ENCODE data around the gene UBR3.

Gene UBR3

DNA sequence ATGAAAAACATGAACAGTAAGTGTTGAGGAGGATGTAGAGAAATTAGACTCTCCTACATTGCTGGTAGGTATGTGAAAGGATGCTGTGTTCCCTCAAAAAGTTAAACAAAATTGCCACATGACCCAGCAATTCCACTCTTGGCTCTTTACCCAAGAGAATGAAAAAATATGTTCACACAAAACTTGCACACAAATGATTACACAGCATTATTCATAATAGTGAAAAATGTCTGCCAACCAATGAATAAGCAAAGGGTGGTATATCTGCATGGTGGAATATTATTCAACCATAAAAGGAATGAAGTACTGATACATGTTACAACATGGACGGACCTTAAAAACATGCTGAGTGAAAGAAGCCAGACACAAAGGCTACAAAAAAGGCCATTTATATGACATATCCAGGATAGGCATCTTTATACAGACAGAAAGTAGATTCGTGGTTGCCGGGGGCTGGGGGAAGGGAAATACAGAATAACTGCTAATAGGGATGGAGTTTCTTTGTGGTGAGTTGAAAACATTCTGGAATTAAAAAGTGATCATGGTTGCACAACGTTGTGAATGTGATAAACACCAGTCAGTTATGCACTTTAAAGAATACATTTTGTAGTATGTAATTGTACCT is 265.3 kb downstream of the UBR3 start:
- TF ChIP-seq REST (IDR thresholded peaks at IDR 0.05; ENCODE audit: low read depth), result no peak
- no peak for TF ChIP-seq FOXM1 (IDR thresholded peaks at IDR 0.05; ENCODE audit: borderline replicate concordance, low read depth)
- no peak for TF ChIP-seq NFIC (IDR thresholded peaks at IDR 0.05)
- TF ChIP-seq RAD21 (IDR thresholded peaks at IDR 0.05; ENCODE audit: low read depth), result no peak
- no peak for TF ChIP-seq MAX (IDR thresholded peaks at IDR 0.05)
- no peak for TF ChIP-seq CREB1 (IDR thresholded peaks at IDR 0.05; ENCODE audit: low read depth)
- TF ChIP-seq EGR1 (IDR thresholded peaks at IDR 0.05), result no peak
- TF ChIP-seq ZBTB7A (IDR thresholded peaks at IDR 0.05; ENCODE audit: low read depth), result no peak
- TF ChIP-seq, protein P1, sequence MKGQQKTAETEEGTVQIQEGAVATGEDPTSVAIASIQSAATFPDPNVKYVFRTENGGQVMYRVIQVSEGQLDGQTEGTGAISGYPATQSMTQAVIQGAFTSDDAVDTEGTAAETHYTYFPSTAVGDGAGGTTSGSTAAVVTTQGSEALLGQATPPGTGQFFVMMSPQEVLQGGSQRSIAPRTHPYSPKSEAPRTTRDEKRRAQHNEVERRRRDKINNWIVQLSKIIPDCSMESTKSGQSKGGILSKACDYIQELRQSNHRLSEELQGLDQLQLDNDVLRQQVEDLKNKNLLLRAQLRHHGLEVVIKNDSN (IDR thresholded peaks at IDR 0.05), result no peak
- no peak for TF ChIP-seq TAF1 (IDR thresholded peaks at IDR 0.05; ENCODE audit: low read depth)
- no peak for TF ChIP-seq TCF12 (IDR thresholded peaks at IDR 0.05; ENCODE audit: low read depth)

- TF ChIP-seq REST (IDR thresholded peaks at IDR 0.05; ENCODE audit: low read depth) (no peak), RAD21 (IDR thresholded peaks at IDR 0.05; ENCODE audit: low read depth) (no peak), EP300 (IDR thresholded peaks at IDR 0.05; ENCODE audit: borderline replicate concordance) (no peak), TEAD4 (IDR thresholded peaks at IDR 0.05) (no peak), MAX (IDR thresholded peaks at IDR 0.05) (no peak), EGR1 (IDR thresholded peaks at IDR 0.05) (no peak), NFIC (IDR thresholded peaks at IDR 0.05) (no peak), CREB1 (IDR thresholded peaks at IDR 0.05; ENCODE audit: low read depth) (no peak)
- TF ChIP-seq, protein P1 (IDR thresholded peaks at IDR 0.05), result no peak
Observed at GRCh38 chr2:170095380-170095779, 268.1 kb downstream of the UBR3 start.

DNA sequence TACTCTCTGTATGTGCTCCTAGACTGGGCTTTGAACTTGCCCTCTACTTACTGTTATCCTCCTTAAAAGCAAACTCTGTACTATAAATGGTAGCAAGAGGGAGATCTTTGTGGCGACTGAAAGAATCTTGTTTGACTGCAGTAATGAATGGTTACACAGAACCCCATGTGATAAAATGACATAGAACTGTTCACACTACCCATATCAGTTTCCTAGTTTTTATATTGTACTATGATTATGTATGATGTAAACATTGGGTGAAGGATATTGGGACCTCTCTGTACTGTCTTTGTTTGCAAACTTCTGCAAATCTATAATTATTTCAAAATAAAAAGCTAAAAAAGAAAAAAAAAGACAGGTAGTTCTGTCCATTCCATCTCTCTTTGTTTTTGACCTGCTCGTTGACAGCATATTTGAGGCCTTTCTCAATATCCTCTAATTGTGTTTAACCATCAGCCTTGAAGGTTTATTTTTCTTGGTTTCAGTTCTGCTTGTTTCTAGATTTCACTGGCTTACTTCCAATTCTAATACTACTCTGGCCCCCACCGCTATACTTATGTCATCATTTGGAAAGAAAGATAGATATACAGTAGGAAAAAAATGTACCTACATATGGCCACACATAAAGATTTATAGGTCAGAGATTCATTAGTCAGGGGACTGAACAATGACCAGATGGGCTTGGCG is 271.5 kb downstream of the UBR3 start:
- TF ChIP-seq FOXM1 (IDR thresholded peaks at IDR 0.05; ENCODE audit: borderline replicate concordance, low read depth) (no peak), REST (IDR thresholded peaks at IDR 0.05; ENCODE audit: low read depth) (no peak), EGR1 (IDR thresholded peaks at IDR 0.05) (no peak), YY1 (IDR thresholded peaks at IDR 0.05; ENCODE audit: low read depth) (no peak), NFIC (IDR thresholded peaks at IDR 0.05) (no peak), TCF12 (IDR thresholded peaks at IDR 0.05; ENCODE audit: low read depth) (no peak), MAX (IDR thresholded peaks at IDR 0.05) (no peak), CREB1 (IDR thresholded peaks at IDR 0.05; ENCODE audit: low read depth) (no peak), EP300 (IDR thresholded peaks at IDR 0.05; ENCODE audit: borderline replicate concordance) (no peak), RAD21 (IDR thresholded peaks at IDR 0.05; ENCODE audit: low read depth) (no peak), CEBPB (IDR thresholded peaks at IDR 0.05) (no peak)

- TF ChIP-seq CEBPB (IDR thresholded peaks at IDR 0.05) (no peak), EP300 (IDR thresholded peaks at IDR 0.05; ENCODE audit: borderline replicate concordance) (no peak), TCF12 (IDR thresholded peaks at IDR 0.05; ENCODE audit: low read depth) (no peak), TAF1 (IDR thresholded peaks at IDR 0.05; ENCODE audit: low read depth) (no peak), MAX (IDR thresholded peaks at IDR 0.05) (no peak), NFIC (IDR thresholded peaks at IDR 0.05) (no peak), CREB1 (IDR thresholded peaks at IDR 0.05; ENCODE audit: low read depth) (no peak), REST (IDR thresholded peaks at IDR 0.05; ENCODE audit: low read depth) (no peak), RAD21 (IDR thresholded peaks at IDR 0.05; ENCODE audit: low read depth) (no peak), FOXM1 (IDR thresholded peaks at IDR 0.05; ENCODE audit: borderline replicate concordance, low read depth) (no peak), EGR1 (IDR thresholded peaks at IDR 0.05) (no peak), YY1 (IDR thresholded peaks at IDR 0.05; ENCODE audit: low read depth) (no peak), ZBTB7A (IDR thresholded peaks at IDR 0.05; ENCODE audit: low read depth) (no peak), TEAD4 (IDR thresholded peaks at IDR 0.05) (no peak)
- TF ChIP-seq, protein P1 (IDR thresholded peaks at IDR 0.05), result no peak
Observed at GRCh38 chr2:170101789-170102188, 274.5 kb downstream of the UBR3 start.
